GM18951 (cell line): ENCODE data around the gene TSPYL1.

Source experiments
- POLR2A ChIP-seq: IDR thresholded peaks from 4 replicates; pipeline ENCODE4 v1.6.1; 2011; ENCODE audit warnings: mild to moderate bottlenecking; ENCODE audit not compliant: insufficient read length, insufficient read depth; ENCODE audit errors: extremely low read depth
- in situ Hi-C: fragments of 300-500 bp; cut with MboI; formaldehyde crosslinking; loops from one replicate; pipeline ENCODE4 v1.12.0; 2022; ENCODE audit warnings: low sequenced_read_pairs, mixed read lengths, inconsistent platforms; ENCODE audit not compliant: unreplicated experiment

Gene TSPYL1

GRCh38 chr6:116258520-116258919, 21.2 kb downstream of the TSPYL1 start:
- no peak for TF ChIP-seq POLR2A
- in situ Hi-C loops = loop anchor here (25.0 kb wide), 1 partner anchor 404 kb away; the partner anchor contains the start of gene ZUP1

GRCh38 chr6:116256694-116257093, 23.0 kb downstream of the TSPYL1 start:
- TF ChIP-seq POLR2A = no peak
- in situ Hi-C loops = loop anchor here (25.0 kb wide), 1 partner anchor 406 kb away; the partner anchor contains the start of gene ZUP1

- in situ Hi-C loops = loop anchor here (25.0 kb wide), 1 partner anchor 407 kb away; the partner anchor contains the start of gene ZUP1
- no peak for TF ChIP-seq POLR2A
Observed at GRCh38 chr6:116255246-116255800, 24.4 kb downstream of the TSPYL1 start.

- TF ChIP-seq POLR2A = no peak
- in situ Hi-C loops = loop anchor here (25.0 kb wide), 1 partner anchor 408 kb away; the partner anchor contains the start of gene ZUP1
Observed at GRCh38 chr6:116254297-116255056, 25.3 kb downstream of the TSPYL1 start.

GRCh38 chr6:116253505-116254296, 26.0 kb downstream of the TSPYL1 start, which contains the start of gene TSPYL4:
Gene TSPYL4, minus strand, starts transcription at chr6:116254075. Its CDS starts 67 bp downstream, at chr6:116254008.
- peak; percentile 65 for TF ChIP-seq POLR2A
- in situ Hi-C loops = loop anchor here (25.0 kb wide), 1 partner anchor 409 kb away; the partner anchor contains the start of gene ZUP1

GRCh38 chr6:116253188-116253504, 26.6 kb downstream of the TSPYL1 start:
- in situ Hi-C loops = loop anchor here (25.0 kb wide), 1 partner anchor 409 kb away; the partner anchor contains the start of gene ZUP1
- no peak for TF ChIP-seq POLR2A

- TF ChIP-seq POLR2A = no peak
Observed at GRCh38 chr6:116251568-116252384, 28.0 kb downstream of the TSPYL1 start.

GRCh38 chr6:116248577-116248976, 31.2 kb downstream of the TSPYL1 start:
- no peak for TF ChIP-seq POLR2A
- in situ Hi-C loops = no loop called here

More at GRCh38 chr6:116251568-116252384, 28.0 kb downstream of the TSPYL1 start:
- in situ Hi-C loops = loop anchor here (25.0 kb wide), 1 partner anchor 411 kb away; the partner anchor contains the start of gene ZUP1

- TF ChIP-seq POLR2A = no peak
- in situ Hi-C loops = no loop called here
Observed at GRCh38 chr6:116247285-116247684, 32.4 kb downstream of the TSPYL1 start.

- in situ Hi-C loops = no loop called here
- TF ChIP-seq POLR2A = no peak
Observed at GRCh38 chr6:116246089-116246488, 33.6 kb downstream of the TSPYL1 start.

GRCh38 chr6:116244284-116244683, 35.4 kb downstream of the TSPYL1 start:
- in situ Hi-C loops = no loop called here
- TF ChIP-seq POLR2A = no peak

- TF ChIP-seq POLR2A = no peak
Observed at GRCh38 chr6:116239856-116240255, 39.9 kb downstream of the TSPYL1 start.

More at GRCh38 chr6:116239856-116240255, 39.9 kb downstream of the TSPYL1 start:
- in situ Hi-C loops = no loop called here
